ENCODE data around the gene FGF9. TPM values are rescaled to one million over a fixed set of nuclear protein-coding genes. Genes with fewer than 3 reads are reported as not detected.

Gene FGF9
- total and polyA plus RNA-seq, 2 of the 8 experiments (the other 6 are each of a cell fraction or from before 2014, with no cell fraction given), result 0.02 TPM; not detected in 1

GRCh38 chr13:21694831-21695230, 24.0 kb downstream of the FGF9 start (continued):
- TF ChIP-seq BACH1 (IDR thresholded peaks at IDR 0.05; ENCODE audit: low read length), result no peak
- TF ChIP-seq SIX5 (IDR thresholded peaks at IDR 0.05; ENCODE audit: low read depth, low read length), result no peak
- no peak for TF ChIP-seq USF2 (IDR thresholded peaks at IDR 0.05; ENCODE audit: low read length)

Measured in H1 (cell line).